Right lobe of liver (tissue), 4 donors: ENCODE data around the gene ATP6V1F.

ENCODE experiments used
- CTCF ChIP-seq, 4 donors: fragments of 200-600 bp in 3 of 4; fragments of 450-650 bp in 1 of 4; IDR thresholded peaks; one replicate each; pipeline versions ENCODE4 v1.5.1 to v1.8.0; 2016 to 2022; ENCODE audit warnings: antibody characterized with exemption in 4 of 4, mild to moderate bottlenecking in 2 of 4
- POLR2A ChIP-seq: fragments of 450-650 bp; IDR thresholded peaks from one replicate; pipeline ENCODE4 v1.6.1; 2017; ENCODE audit warnings: antibody characterized with exemption, mild to moderate bottlenecking
- donor health status: DM: no; HTN: no; CAD: no.
- donor health status: DM: no; HTN: no; CAD: no.
- donor health status: DM: no; HTN: yes; CAD: no.

GRCh38 chr7:128872394-128872824 is 9.8 kb downstream of the ATP6V1F start:
- TF ChIP-seq CTCF (IDR thresholded peaks at IDR 0.05) (no peak), POLR2A (no peak)
